Skeletal muscle tissue (tissue), 4 donors: ENCODE data around the gene ADRB1. TPM values are rescaled to one million over a fixed set of nuclear protein-coding genes. Genes with fewer than 3 reads are reported as not detected.

Source experiments
- H3K27ac ChIP-seq: one replicate; pipeline ENCODE4 v1.7.0; 2013; ENCODE audit warnings: mild to moderate bottlenecking, low read depth, low read length, inconsistent platforms
- H3K27me3 ChIP-seq, 3 donors: one replicate each; pipeline ENCODE4 v1.7.0; 2013; ENCODE audit warnings: low read length in 3 of 3; ENCODE audit not compliant: control insufficient read depth in 3 of 3, insufficient read depth in 3 of 3
- H3K36me3 ChIP-seq, 3 donors: one replicate each; pipeline ENCODE4 v1.7.0; 2013; ENCODE audit warnings: low read length in 3 of 3; ENCODE audit not compliant: control insufficient read depth in 3 of 3, insufficient read depth in 3 of 3
- H3K4me1 ChIP-seq, 3 donors: one replicate each; pipeline ENCODE4 v1.7.0; 2013; ENCODE audit warnings: low read length in 3 of 3, mild to moderate bottlenecking in 3 of 3; ENCODE audit not compliant: control insufficient read depth in 3 of 3, insufficient read depth in 3 of 3
- H3K4me3 ChIP-seq, 3 donors: one replicate each; pipeline ENCODE4 v1.7.0; 2013; ENCODE audit warnings: low read length in 3 of 3
- H3K9ac ChIP-seq, 3 donors: one replicate each; pipeline ENCODE4 v1.7.0; 2013; ENCODE audit warnings: low read length in 3 of 3, mild to moderate bottlenecking in 3 of 3, moderate library complexity in 2 of 3, low read depth in 1 of 3
- H3K9me3 ChIP-seq, 3 donors: one replicate each; pipeline ENCODE4 v1.7.0; 2013; ENCODE audit warnings: low read length in 3 of 3; ENCODE audit not compliant: control insufficient read depth in 3 of 3
- total RNA-seq: library from RNA; depleted of rRNA; stranded (reverse); fragments of >200 nt; gene quantifications from one replicate; pipeline ENCODE4 v1.2.3, GENCODE V29; 2014
- donor health status: Osteomylitis.

The ADRB1 gene
- 0.52 TPM for total RNA-seq

- no peaks in the 10 kb centered on the region for H3K9me3 ChIP-seq
- H3K4me1 ChIP-seq, result peaks cover 4 to 11% (median 7%) of the 10 kb centered on the region in 3 donors
- peaks cover 16 to 36% (median 26%) of the 10 kb centered on the region in 3 donors for H3K27me3 ChIP-seq
- no peaks in the 10 kb centered on the region for H3K36me3 ChIP-seq
- H3K4me3 ChIP-seq, result peak within 1 kb of the TSS; percentile 58 to 70 (median 63)
- H3K27ac ChIP-seq, result no peak within 1 kb of the TSS
- peak within 1 kb of the TSS; percentile 12 to 55 (median 54) for H3K9ac ChIP-seq
Observed at GRCh38 chr10:114043532-114044246, at the start of gene ADRB1. TSS of gene ADRB1 (plus strand) at chr10:114043866. CDS start at chr10:114044133, 267 bp downstream.

- no peak overlapping the region for H3K9ac ChIP-seq
- no peak overlapping the region for H3K4me3 ChIP-seq
- H3K27me3 ChIP-seq, result no peaks in the 10 kb centered on the region
- no peaks in the 10 kb centered on the region for H3K9me3 ChIP-seq
- no peak overlapping the region for H3K27ac ChIP-seq
- H3K4me1 ChIP-seq, result peaks cover 2 to 11% (median 6%) of the 10 kb centered on the region in 3 donors
- no peaks in the 10 kb centered on the region for H3K36me3 ChIP-seq
Observed at GRCh38 chr10:113995201-113995600, 48.5 kb upstream of the ADRB1 start.

GRCh38 chr10:113997428-113997827 is 46.2 kb upstream of the ADRB1 start:
- H3K36me3 ChIP-seq, result no peaks in the 10 kb centered on the region
- H3K4me1 ChIP-seq, result peaks cover 2 to 10% (median 6%) of the 10 kb centered on the region in 3 donors
- H3K27ac ChIP-seq, result no peak overlapping the region
- no peaks in the 10 kb centered on the region for H3K27me3 ChIP-seq
- H3K4me3 ChIP-seq, result no peak overlapping the region
- no peaks in the 10 kb centered on the region for H3K9me3 ChIP-seq
- H3K9ac ChIP-seq, result no peak overlapping the region

- Histone ChIP-seq H3K36me3 (no peaks in the 10 kb centered on the region), H3K27me3 (no peaks in the 10 kb centered on the region), H3K4me1 (peaks cover 0 to 3% (median 3%) of the 10 kb centered on the region in 3 donors), H3K27ac (no peak overlapping the region), H3K9ac (no peak overlapping the region), H3K4me3 (no peak overlapping the region), H3K9me3 (no peaks in the 10 kb centered on the region)
Observed at GRCh38 chr10:113999531-113999930, 44.1 kb upstream of the ADRB1 start.

- Histone ChIP-seq H3K36me3 (no peaks in the 10 kb centered on the region), H3K4me3 (no peak overlapping the region)
Observed at GRCh38 chr10:114000457-114001010, 43.1 kb upstream of the ADRB1 start.

GRCh38 chr10:114002422-114002821 is 41.2 kb upstream of the ADRB1 start:
- no peaks in the 10 kb centered on the region for H3K9me3 ChIP-seq
- no peak overlapping the region for H3K27ac ChIP-seq
- H3K4me1 ChIP-seq, result peaks cover 0 to 2% (median 0%) of the 10 kb centered on the region in 3 donors
- H3K4me3 ChIP-seq, result no peak overlapping the region
- no peaks in the 10 kb centered on the region for H3K36me3 ChIP-seq
- H3K27me3 ChIP-seq, result no peaks in the 10 kb centered on the region
- H3K9ac ChIP-seq, result no peak overlapping the region

More at GRCh38 chr10:114000457-114001010, 43.1 kb upstream of the ADRB1 start:
- Histone ChIP-seq H3K9me3 (no peaks in the 10 kb centered on the region), H3K27me3 (no peaks in the 10 kb centered on the region), H3K9ac (no peak overlapping the region), H3K27ac (no peak overlapping the region), H3K4me1 (peaks cover 0 to 3% (median 0%) of the 10 kb centered on the region in 3 donors)

GRCh38 chr10:114003161-114003941 is 40.3 kb upstream of the ADRB1 start:
- H3K4me1 ChIP-seq, result no peaks in the 10 kb centered on the region
- H3K27ac ChIP-seq, result no peak overlapping the region
- no peaks in the 10 kb centered on the region for H3K27me3 ChIP-seq
- H3K36me3 ChIP-seq, result no peaks in the 10 kb centered on the region
- no peak overlapping the region for H3K4me3 ChIP-seq
- H3K9ac ChIP-seq, result no peak overlapping the region
- no peaks in the 10 kb centered on the region for H3K9me3 ChIP-seq

- Histone ChIP-seq H3K36me3 (no peaks in the 10 kb centered on the region), H3K9me3 (no peaks in the 10 kb centered on the region), H3K27me3 (no peaks in the 10 kb centered on the region), H3K4me3 (no peak overlapping the region), H3K9ac (no peak overlapping the region), H3K27ac (no peak overlapping the region), H3K4me1 (no peaks in the 10 kb centered on the region)
Observed at GRCh38 chr10:114009281-114009996, 34.2 kb upstream of the ADRB1 start.

- no peak overlapping the region for H3K4me3 ChIP-seq
- H3K27ac ChIP-seq, result no peak overlapping the region
- no peak overlapping the region for H3K9ac ChIP-seq
- H3K36me3 ChIP-seq, result no peaks in the 10 kb centered on the region
- H3K27me3 ChIP-seq, result no peaks in the 10 kb centered on the region
- no peaks in the 10 kb centered on the region for H3K4me1 ChIP-seq
- no peaks in the 10 kb centered on the region for H3K9me3 ChIP-seq
Observed at GRCh38 chr10:114010316-114010715, 33.4 kb upstream of the ADRB1 start.
